ENCODE data around the gene KRT71.

DNA sequence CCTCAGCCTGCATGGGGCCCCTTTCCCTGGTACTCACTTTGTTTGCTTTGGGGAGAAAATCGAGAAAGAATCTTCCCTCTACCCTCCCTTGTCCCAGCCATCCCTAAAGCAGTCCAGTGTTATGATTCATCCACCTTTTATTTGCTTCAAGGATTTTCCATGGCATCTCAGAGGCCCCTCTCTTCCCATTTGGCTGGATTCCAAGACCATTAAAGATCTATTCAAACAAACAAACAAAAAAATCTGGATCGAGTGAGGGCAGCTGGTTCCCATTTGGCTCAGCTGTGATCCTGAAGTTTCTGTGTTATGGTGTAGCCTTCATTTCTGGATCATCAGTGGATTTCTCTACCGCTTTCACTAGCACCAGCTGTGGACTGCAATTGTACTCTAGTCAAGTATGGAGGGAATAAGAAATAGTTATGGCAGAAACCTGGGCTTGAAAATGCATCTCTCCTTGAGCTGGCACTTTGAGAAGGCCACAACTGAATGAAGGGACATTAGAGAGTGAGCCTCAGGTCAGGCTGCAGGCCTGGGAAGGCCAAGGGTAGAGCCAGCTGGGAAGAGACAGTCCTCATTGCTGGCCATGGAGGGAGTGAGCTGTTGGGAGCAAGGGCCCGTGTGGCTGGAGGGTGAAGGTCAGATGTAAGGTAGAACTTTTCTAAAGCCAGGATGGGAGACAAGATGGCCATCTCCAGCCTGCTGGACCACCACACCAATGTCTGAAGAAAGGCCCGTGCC is 13.7 kb downstream of the KRT71 start:
- TF ChIP-seq, protein P1, sequence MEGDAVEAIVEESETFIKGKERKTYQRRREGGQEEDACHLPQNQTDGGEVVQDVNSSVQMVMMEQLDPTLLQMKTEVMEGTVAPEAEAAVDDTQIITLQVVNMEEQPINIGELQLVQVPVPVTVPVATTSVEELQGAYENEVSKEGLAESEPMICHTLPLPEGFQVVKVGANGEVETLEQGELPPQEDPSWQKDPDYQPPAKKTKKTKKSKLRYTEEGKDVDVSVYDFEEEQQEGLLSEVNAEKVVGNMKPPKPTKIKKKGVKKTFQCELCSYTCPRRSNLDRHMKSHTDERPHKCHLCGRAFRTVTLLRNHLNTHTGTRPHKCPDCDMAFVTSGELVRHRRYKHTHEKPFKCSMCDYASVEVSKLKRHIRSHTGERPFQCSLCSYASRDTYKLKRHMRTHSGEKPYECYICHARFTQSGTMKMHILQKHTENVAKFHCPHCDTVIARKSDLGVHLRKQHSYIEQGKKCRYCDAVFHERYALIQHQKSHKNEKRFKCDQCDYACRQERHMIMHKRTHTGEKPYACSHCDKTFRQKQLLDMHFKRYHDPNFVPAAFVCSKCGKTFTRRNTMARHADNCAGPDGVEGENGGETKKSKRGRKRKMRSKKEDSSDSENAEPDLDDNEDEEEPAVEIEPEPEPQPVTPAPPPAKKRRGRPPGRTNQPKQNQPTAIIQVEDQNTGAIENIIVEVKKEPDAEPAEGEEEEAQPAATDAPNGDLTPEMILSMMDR (IDR thresholded peaks at IDR 0.05), result no peak
- TF ChIP-seq POLR2A (IDR thresholded peaks at IDR 0.05), result no peak
